GM18526 (cell line): ENCODE measurements around the gene XRCC4.

Source experiments
- POLR2A ChIP-seq: IDR thresholded peaks from 3 replicates; pipeline ENCODE4 v1.6.1; 2011; ENCODE audit not compliant: insufficient read length; ENCODE audit errors: extremely low read depth

XRCC4 gene

GRCh38 chr5:83184534-83184933 is 107.2 kb downstream of the XRCC4 start:
- TF ChIP-seq POLR2A: no peak

DNA sequence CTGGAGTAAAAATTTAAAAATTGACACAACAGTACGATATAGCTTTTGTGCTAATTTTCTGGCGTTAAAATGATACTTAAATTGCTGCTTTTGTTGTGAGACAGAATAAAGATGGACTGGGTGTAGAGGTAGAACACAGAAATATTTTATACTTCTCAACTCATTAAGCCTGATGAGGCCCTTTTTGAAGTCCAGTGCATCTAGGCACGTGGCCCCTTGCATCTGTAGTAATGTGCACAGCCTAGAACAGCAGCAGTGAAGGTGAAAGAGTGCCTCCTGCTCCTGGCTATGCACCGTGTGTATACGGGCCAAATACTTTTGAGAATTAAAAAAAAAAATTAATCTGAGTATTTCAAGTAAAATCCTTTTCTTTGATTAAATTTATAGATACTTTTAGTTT is 115.6 kb downstream of the XRCC4 start:
- no peak for TF ChIP-seq POLR2A

DNA sequence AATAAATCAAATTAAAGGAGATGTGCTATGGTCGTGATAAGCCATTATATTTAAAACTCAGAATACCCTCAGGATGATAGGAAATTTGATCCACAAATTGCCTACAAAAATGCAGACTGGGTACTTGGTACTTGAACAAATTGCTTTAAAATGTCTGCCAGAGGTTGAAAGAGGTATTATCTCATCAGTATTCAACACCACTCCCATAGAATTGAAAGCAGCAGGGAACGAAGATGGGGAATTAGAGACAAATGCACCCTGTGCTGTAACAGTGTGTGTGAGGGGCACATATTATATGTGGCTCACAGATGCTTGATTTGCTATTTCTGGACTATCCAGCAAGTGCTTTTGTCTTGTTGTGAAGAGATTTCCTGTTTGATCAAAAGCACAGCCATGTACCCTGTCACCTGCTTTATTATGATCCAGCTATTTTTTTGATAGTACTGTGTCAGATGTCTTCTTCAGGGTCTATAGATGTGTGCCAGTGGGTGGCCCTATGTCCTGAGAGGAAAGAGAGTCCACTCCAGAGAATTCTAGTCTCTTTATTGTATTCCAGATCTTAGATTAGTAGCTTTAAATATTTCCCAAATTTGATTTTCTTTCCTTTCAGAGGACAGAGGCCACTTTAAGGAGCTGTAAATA is 120.1 kb downstream of the XRCC4 start:
- TF ChIP-seq POLR2A: no peak

- TF ChIP-seq POLR2A: no peak
Observed at GRCh38 chr5:83199126-83199525, 121.8 kb downstream of the XRCC4 start.

GRCh38 chr5:83204651-83205050 is 127.3 kb downstream of the XRCC4 start:
- no peak for TF ChIP-seq POLR2A

DNA sequence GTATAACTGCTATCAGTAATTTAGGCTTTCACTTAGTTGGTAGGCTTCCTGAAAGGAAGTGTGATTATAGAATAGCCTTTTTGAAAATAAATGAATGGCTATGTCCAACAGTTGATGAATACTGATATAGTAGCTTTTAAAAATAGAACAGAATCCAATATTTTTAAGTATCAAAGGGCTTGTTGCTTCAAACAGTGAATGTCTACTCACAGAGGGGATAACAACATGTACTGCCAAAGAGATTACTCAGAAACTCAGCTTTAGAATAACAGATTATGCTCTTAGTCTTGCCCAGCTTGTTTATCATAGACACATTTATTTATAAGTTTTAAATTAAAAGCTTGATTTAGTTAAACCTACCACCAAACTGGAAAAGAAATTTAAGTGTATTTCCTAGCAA is 132.6 kb downstream of the XRCC4 start:
- TF ChIP-seq POLR2A: no peak

GRCh38 chr5:83219077-83219476 is 141.7 kb downstream of the XRCC4 start:
- TF ChIP-seq POLR2A: no peak

GRCh38 chr5:83219495-83219894 is 142.1 kb downstream of the XRCC4 start:
- TF ChIP-seq POLR2A: no peak

DNA sequence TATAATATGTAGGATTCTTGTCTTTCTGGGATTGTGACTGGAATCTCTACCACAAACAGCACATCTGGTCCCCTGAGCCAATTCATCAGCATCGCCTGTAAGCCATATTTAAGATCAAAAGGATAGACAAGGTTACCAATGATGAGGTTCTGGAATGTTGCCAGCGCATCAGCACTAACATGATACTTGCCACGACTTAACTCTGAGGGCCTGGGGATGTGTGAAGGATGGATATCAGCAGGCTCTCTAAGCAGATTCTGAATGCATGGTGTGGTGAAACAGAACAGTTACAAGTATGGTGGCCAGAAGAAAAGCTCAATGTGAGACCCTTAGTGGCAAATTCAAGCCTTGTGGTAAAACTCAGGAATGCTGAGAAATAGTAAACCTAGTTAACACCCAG is 143.0 kb downstream of the XRCC4 start:
- TF ChIP-seq POLR2A: no peak

GRCh38 chr5:83222906-83223305 is 145.6 kb downstream of the XRCC4 start:
- TF ChIP-seq POLR2A: no peak

- no peak for TF ChIP-seq POLR2A
Observed at GRCh38 chr5:83227611-83228010, 150.3 kb downstream of the XRCC4 start.

- TF ChIP-seq POLR2A: no peak
Observed at GRCh38 chr5:83230511-83230910, 153.2 kb downstream of the XRCC4 start.

DNA sequence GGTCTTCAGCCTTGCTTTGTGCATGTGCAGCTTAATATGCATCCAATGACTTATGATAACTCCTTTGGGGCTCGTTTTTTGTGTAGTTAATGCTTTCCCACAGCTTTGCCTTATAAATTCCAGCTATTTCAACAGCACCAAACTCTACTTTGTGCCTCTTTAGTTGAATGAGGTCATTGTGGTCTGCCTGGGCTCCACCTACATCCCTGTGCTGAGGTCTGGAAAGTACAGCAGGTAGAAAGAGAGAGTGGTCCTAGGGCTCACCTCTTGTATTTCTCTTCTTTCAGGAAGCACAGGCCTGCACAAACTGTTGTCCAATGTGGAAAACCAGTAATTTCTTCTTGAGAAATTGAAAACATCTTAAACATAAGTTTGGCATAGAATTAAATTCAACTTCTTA is 167.2 kb downstream of the XRCC4 start:
- TF ChIP-seq POLR2A: no peak

DNA sequence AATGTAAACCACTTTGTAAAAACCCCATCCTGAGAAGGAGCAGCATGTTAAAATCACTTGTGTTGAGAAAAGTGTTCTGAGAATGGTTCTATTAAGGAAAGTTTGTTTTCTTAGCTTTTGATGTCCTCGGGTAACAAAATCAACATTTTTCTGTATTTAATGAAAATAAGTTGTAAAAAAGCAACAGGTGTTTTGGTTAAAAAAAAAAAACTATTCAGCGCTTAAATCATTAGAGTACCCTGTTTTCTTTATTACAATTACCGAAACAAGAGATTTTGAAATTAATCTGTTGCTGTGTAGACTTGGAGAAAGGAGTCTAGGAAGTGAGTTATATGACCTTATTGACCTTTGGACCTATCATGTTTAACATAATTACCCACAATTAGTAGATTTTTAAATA is 167.7 kb downstream of the XRCC4 start:
- no peak for TF ChIP-seq POLR2A

DNA sequence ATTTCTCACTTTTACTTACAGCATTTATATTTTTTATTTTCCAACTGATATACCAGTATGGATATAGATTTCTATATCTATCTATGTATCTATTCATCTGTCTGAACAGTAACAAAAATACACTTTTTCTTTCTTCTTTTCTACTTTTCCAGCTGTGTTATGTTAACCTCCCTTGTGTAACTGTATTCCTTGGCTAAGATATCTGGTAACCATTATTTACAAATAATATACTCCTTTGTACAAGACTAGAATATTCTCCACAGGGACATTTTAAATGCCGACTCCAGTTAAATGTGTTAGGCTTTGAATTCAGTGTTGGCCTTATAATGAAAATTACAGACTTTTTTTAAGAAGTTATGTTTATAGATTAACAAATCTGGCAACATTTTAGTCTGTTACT is 168.7 kb downstream of the XRCC4 start:
- TF ChIP-seq POLR2A: no peak

DNA sequence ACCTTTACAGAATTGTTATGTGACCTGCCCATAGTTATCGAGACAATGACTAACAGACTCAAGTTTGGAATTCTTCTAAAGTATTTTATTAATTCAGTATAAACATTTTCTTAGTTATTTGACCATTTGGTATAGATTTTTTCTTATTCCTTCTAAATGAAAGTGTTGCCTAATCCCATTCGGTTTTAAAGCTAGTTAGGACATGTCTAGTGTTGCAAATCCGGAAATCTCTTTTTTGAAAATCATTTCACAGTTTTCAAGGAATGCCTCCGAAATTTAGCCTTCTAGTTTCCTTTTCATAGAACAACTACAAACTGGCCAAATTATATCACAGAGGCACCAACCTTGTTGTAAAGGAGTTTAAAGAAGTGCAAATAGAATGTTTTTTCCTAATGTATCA is 171.8 kb downstream of the XRCC4 start:
- TF ChIP-seq POLR2A: no peak

DNA sequence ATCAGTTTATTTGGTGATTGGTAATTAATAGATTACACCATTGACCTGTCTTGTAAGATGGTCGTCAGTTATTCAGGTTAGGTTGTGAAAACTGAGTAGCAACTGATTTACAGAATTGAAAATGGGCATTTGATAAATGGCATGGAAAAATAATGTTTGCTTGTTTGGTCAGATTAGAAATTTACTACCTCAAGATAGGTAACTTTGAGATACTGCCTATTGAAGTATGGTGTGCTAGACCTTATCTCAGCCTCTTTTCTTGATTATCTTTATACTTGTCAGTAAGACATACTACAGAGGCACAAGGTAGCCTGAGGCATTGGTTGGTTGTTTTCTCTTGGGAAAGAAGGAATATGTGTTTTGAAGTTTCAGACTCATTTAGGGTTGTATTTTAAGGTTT is 174.5 kb downstream of the XRCC4 start:
- TF ChIP-seq POLR2A: no peak

DNA sequence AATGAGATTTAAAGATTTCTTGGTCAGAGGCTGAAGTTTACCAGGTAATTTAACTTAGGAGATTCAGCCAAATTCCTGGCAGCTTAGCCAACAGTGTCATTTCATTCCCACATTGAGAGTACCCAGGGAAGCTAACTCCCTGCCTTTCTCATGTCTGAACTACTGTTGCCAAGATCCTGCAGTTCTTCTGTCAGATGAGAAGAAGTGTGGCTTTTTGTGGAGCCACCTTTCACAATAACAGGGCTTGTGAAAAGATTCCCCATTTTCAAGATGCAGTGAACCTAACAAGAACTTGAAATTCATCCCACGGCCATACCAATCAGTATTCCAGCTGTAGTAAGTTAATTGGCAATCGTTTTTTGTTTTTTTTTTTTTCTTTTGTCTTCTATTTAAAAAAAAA is 176.4 kb downstream of the XRCC4 start:
- no peak for TF ChIP-seq POLR2A

GRCh38 chr5:83255268-83255667 is 177.9 kb downstream of the XRCC4 start:
- no peak for TF ChIP-seq POLR2A
